Pancreas (tissue), 10 donors: ENCODE data around the gene CCDC39. TPM values are rescaled to one million over a fixed set of nuclear protein-coding genes. Genes with fewer than 3 reads are reported as not detected.

ENCODE experiments used
- ATAC-seq, 4 donors: fragments of 200-7000 bp; cut with Tn5 transposase; one replicate each; pipeline versions ENCODE4 v1.8.0 to v1.9.1; 2020; ENCODE audit warnings: mild to moderate bottlenecking in 4 of 4, moderate library complexity in 4 of 4
- DNase-seq, 6 donors: peaks; one replicate each; pipeline ENCODE4 v3.0.0-alpha.2; 2020
- FAIRE-seq: peaks from 2 replicates; lab custom pipeline; 2012; peaks lifted over from hg19 to GRCh38; lab: Jason Lieb, UNC
- H3K27ac ChIP-seq, 4 donors: fragments of 200-600 bp; sonication (generic); 1 replicate in 3 of 4; 2 replicates in 1 of 4; pipeline versions ENCODE4 v1.5.0 to v1.8.0; 2020
- H3K27me3 ChIP-seq, 4 donors: fragments of 200-600 bp; one replicate each; pipeline ENCODE4 v1.8.0; 2021
- H3K36me3 ChIP-seq, 3 donors: fragments of 200-600 bp; sonication (generic) in 1 of 3; one replicate each; pipeline versions ENCODE4 v1.5.0 to v1.8.0; 2020 to 2021
- H3K4me1 ChIP-seq, 3 donors: fragments of 200-600 bp; one replicate each; pipeline ENCODE4 v1.8.0; 2021
- H3K4me3 ChIP-seq, 4 donors: fragments of 200-600 bp; sonication (generic) in 2 of 4; one replicate each; pipeline versions ENCODE4 v1.5.0 to v1.8.0; 2020 to 2021
- H3K9me3 ChIP-seq, 4 donors: fragments of 200-600 bp; one replicate each; pipeline ENCODE4 v1.8.0; 2021
- CTCF ChIP-seq, 4 donors: fragments of 200-600 bp; sonication (generic) in 3 of 4; IDR thresholded peaks; one replicate each; pipeline versions ENCODE4 v1.5.0 to v1.8.0; 2021; ENCODE audit warnings: antibody characterized with exemption in 4 of 4
- WGBS, 2 donors: extraction: QIAGEN DNeasy Blood & Tissue Kit; methylation state at CpG; one replicate each; pipeline ENCODE4 v1.1.7; 2013; 5-methylcytosine and 5-hydroxymethylcytosine counted together
- intact Hi-C, 3 donors: fragments of 100-400 bp; cut with DNase I; formaldehyde crosslinking; loops; one replicate each; pipeline versions ENCODE4 v1.11.1 to v1.14.2; 2022
- polyA plus RNA-seq, 2 donors: library from polyadenylated mRNA; stranded (reverse); fragments of 200-250 nt; gene quantifications; one replicate each; pipeline ENCODE4 v1.2.3, GENCODE V29; 2013
- total RNA-seq, 6 donors: library from RNA; stranded (reverse); fragmentation: NEBNext Ultra II Directional in 4 of 6; extraction: Animal tissue kit (Norgen Biotek cat#: 25700) in 4 of 6; gene quantifications; one replicate each; pipeline versions ENCODE4 v1.2.1 to v1.2.4, GENCODE V29; 2021 to 2023
- donor health status: healthy with polysubstance abuse.
- donor health status: DM: no; HTN: no; CAD: no; lungs with moderate emphysema.
- donor health status: DM: no; HTN: no; CAD: no.
- donor health status: control.
- donor health status: control.
- donor health status: Bipolar disorder and iron deficiency.
- donor health status: DM: yes; HTN: yes; CAD: no.
- donor health status: DM: no; HTN: no; CAD: no.
- donor health status: DM: no; HTN: no; CAD: no.
- donor health status: DM: yes; HTN: yes; CAD: no.

Gene CCDC39
- total and polyA plus RNA-seq, 8 donors, result 0.09 to 0.16 TPM; not detected in 6

GRCh38 chr3:180611006-180611405, 68.3 kb downstream of the CCDC39 start:
- Histone ChIP-seq H3K36me3 (peaks cover 0 to 48% (median 33%) of the 10 kb centered on the region in 3 donors), H3K9me3 (no peaks in the 10 kb centered on the region), H3K27ac (no peak overlapping the region), H3K27me3 (no peaks in the 10 kb centered on the region), H3K4me1 (no peaks in the 10 kb centered on the region), H3K4me3 (no peak overlapping the region)
- FAIRE-seq (no peak), DNase-seq (no peak), ATAC-seq (no peak)
- no peak for TF ChIP-seq CTCF (IDR thresholded peaks at IDR 0.05)
- 100% methylated on average over 1 of the region's 1 CpG for WGBS, 2 donors
- intact Hi-C loops, result no loop called here

- H3K4me3 ChIP-seq, result peak within 1 kb of the TSS; percentile 76 to 86 (median 86)
- H3K4me1 ChIP-seq, result peaks cover 4 to 18% (median 9%) of the 10 kb centered on the region in 3 donors
- FAIRE-seq (peak; percentile 72), DNase-seq (peak; percentile 89 to 95 (median 94)), ATAC-seq (peak; percentile 97 to 99 (median 99))
- no peak for TF ChIP-seq CTCF (IDR thresholded peaks at IDR 0.05)
- intact Hi-C loops, result no loop called here
- WGBS, 2 donors, result 1 to 2% methylated on average over 70 of the region's 70 CpGs
- no peaks in the 10 kb centered on the region for H3K27me3 ChIP-seq
- H3K36me3 ChIP-seq, result peaks cover 0 to 15% (median 14%) of the 10 kb centered on the region in 3 donors
- no peaks in the 10 kb centered on the region for H3K9me3 ChIP-seq
- peak within 1 kb of the TSS; percentile 47 to 81 (median 70) for H3K27ac ChIP-seq
These were observed 77.3 kb downstream of the CCDC39 start, which contains the start of gene TTC14 for GRCh38 chr3:180601688-180602666. Gene TTC14 (plus strand): TSS chr3:180602163. CDS start chr3:180602262, 99 bp downstream.

GRCh38 chr3:180600473-180600872, 78.8 kb downstream of the CCDC39 start:
- Histone ChIP-seq H3K4me1 (peaks cover 4 to 18% (median 9%) of the 10 kb centered on the region in 3 donors), H3K27me3 (no peaks in the 10 kb centered on the region), H3K27ac (no peak overlapping the region), H3K9me3 (no peaks in the 10 kb centered on the region), H3K4me3 (no peak overlapping the region), H3K36me3 (peaks cover 0 to 4% (median 0%) of the 10 kb centered on the region in 3 donors)
- WGBS, 2 donors, result 97% methylated on average over 15 of the region's 15 CpGs
- FAIRE-seq (no peak), ATAC-seq (no peak), DNase-seq (peak in 1 of 6 donors; percentile 13)
- no peak for TF ChIP-seq CTCF (IDR thresholded peaks at IDR 0.05)
- intact Hi-C loops, result no loop called here

- H3K27ac ChIP-seq, result no peak overlapping the region
- peaks cover 0 to 3% (median 0%) of the 10 kb centered on the region in 3 donors for H3K4me1 ChIP-seq
- no peak for TF ChIP-seq CTCF (IDR thresholded peaks at IDR 0.05)
- 21 to 35% methylated on average over 1 of the region's 1 CpG for WGBS, 2 donors
- ATAC-seq (peak in 3 of 4 donors; percentile 18 to 59 (median 27)), DNase-seq (no peak), FAIRE-seq (no peak)
- H3K4me3 ChIP-seq, result no peak overlapping the region
- H3K27me3 ChIP-seq, result no peaks in the 10 kb centered on the region
- H3K9me3 ChIP-seq, result no peaks in the 10 kb centered on the region
- intact Hi-C loops, result loop anchor here in 1 of 3 donors (10.0 kb wide), 1 partner anchor 671 kb away; no protein-coding TSS in a partner anchor
- no peaks in the 10 kb centered on the region for H3K36me3 ChIP-seq
These were observed 83.7 kb downstream of the CCDC39 start for GRCh38 chr3:180595559-180595935.
